Activated CD8-positive, alpha-beta T cell treated with anti-CD3 and anti-CD28 coated beads, Interleukin-2, amount 10 ng/mL, durations not matched to agents 7 days and 5 days (primary cell): ENCODE data around the gene FAM13A. TPM values are rescaled to one million over a fixed set of nuclear protein-coding genes. Genes with fewer than 3 reads are reported as not detected.

Experiments
- ATAC-seq: fragments of 150-1000 bp; cut with Tn5 transposase; one replicate; pipeline ENCODE4 v1.10.0; 2021; ENCODE audit warnings: moderate library complexity
- CTCF ChIA-PET: fragments of 350-600 bp; sonication (Branson Sonifier 250); formaldehyde crosslinking; loops from one replicate; lab custom pipeline; 2021; ENCODE audit warnings: antibody characterized with exemption; lab: Charles Lee
- POLR2A ChIA-PET: fragments of 350-600 bp; sonication (Branson Sonifier 250); formaldehyde crosslinking; loops from one replicate; lab custom pipeline; 2021; ENCODE audit warnings: antibody characterized with exemption; lab: Charles Lee
- DNase-seq: peaks from one replicate; pipeline ENCODE4 v3.0.0-alpha.2; 2020
- H3K27ac Mint-ChIP-seq: one replicate; pipeline ENCODE4 v1.8.0; 2021; ENCODE audit warnings: mild to moderate bottlenecking, mixed read lengths
- H3K27me3 Mint-ChIP-seq: one replicate; pipeline ENCODE4 v1.8.0; 2021; ENCODE audit warnings: low read depth, mixed read lengths
- H3K36me3 Mint-ChIP-seq: one replicate; pipeline ENCODE4 v1.8.0; 2021; ENCODE audit warnings: low read depth, mixed read lengths
- H3K4me1 Mint-ChIP-seq: one replicate; pipeline ENCODE4 v1.8.0; 2021; ENCODE audit warnings: low read depth, mixed read lengths
- H3K4me3 Mint-ChIP-seq: one replicate; pipeline ENCODE4 v1.8.0; 2021; ENCODE audit warnings: mild to moderate bottlenecking, mixed read lengths
- H3K9me3 Mint-ChIP-seq: one replicate; pipeline ENCODE4 v1.8.0; 2022; ENCODE audit warnings: mixed read lengths; ENCODE audit not compliant: insufficient read depth
- total RNA-seq, 2 experiments: library from RNA; stranded (reverse); gene quantifications; one replicate each; pipeline ENCODE4 v1.2.3, GENCODE V29; 2021

FAM13A gene
- total RNA-seq, 2 experiments from 2014 or later, result 4.5 to 4.7 TPM

DNA sequence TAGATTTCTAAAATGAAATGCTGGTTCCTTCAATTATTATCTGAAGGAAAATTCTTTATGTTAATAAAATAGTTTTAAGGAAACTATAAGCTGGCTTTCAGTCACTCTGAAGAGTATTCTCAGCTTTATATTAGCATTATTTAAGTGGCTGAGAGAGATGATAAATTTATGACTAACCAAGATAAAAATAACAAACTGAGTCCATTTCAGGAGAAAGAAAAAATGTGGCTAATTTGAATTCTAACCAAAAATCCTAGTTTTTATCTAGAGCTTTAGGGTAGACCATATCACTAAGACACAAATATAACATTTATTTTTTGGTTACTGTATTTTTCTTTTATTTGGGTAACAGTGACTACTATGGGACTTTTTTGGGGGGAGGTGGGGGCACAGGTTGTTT is 299.9 kb downstream of the FAM13A start:
- no peaks in the 10 kb centered on the region for H3K9me3 Mint-ChIP-seq
- H3K27me3 Mint-ChIP-seq, result peaks cover 8% of the 10 kb centered on the region
- CTCF ChIA-PET, result interaction anchor here (0.9 kb wide), 1 partner anchor 400 kb away, joined by 3 read pairs; no protein-coding TSS in a partner anchor
- H3K36me3 Mint-ChIP-seq, result no peaks in the 10 kb centered on the region
- DNase-seq (no peak), ATAC-seq (no peak)
- H3K4me3 Mint-ChIP-seq, result no peak overlapping the region
- POLR2A ChIA-PET, result no interaction called here
- H3K27ac Mint-ChIP-seq, result no peak overlapping the region
- H3K4me1 Mint-ChIP-seq, result peaks cover 4% of the 10 kb centered on the region

DNA sequence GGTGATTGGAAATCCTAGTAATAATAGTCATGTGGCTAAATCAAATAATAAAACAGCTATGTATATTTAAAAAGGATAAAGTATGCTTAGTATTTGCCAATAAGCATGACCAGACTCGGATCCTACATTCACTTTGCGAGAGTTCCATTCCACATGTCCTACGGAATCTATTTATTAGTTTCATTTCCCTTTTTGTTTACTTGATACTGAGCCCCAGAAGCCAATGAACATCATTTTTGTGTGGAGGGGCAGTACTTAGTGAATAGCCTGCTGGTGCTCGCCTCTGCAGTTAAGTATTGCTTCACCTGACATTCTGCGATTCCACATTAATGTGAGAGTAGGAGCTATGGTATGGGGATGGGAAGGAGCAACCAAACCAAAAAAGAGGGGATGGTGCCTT is 300.8 kb downstream of the FAM13A start:
- peaks cover 8% of the 10 kb centered on the region for H3K27me3 Mint-ChIP-seq
- no peak for DNase-seq
- ChIA-PET POLR2A (no interaction called here), CTCF (interaction anchor here (0.9 kb wide), 1 partner anchor 401 kb away, joined by 3 read pairs; no protein-coding TSS in a partner anchor)
- H3K27ac Mint-ChIP-seq, result no peak overlapping the region
- no peak overlapping the region for H3K4me3 Mint-ChIP-seq
- no peaks in the 10 kb centered on the region for H3K9me3 Mint-ChIP-seq
- H3K4me1 Mint-ChIP-seq, result no peaks in the 10 kb centered on the region
- no peak for ATAC-seq
- no peaks in the 10 kb centered on the region for H3K36me3 Mint-ChIP-seq

DNA sequence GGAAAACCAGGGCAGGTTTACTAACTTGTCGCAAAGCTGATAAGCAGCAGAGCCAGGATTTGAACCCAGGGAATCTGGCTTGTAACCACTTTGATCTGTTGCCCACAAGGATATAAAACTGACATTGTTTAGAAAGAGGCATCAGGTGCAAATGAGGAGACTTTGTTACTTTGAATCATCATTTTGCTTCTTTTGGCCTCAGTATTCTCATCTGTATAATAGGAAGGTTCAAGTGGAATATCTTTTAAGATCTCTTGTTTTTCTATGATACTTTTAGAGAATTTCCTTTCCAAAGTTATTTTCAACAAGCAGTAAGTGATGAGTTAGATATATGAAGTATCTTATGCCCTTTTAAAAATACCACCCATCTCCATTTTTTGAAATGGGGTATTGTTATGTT is 301.5 kb downstream of the FAM13A start:
- DNase-seq (no peak), ATAC-seq (no peak)
- CTCF ChIA-PET, result no interaction called here
- Mint-ChIP-seq H3K4me3 (no peak overlapping the region), H3K27me3 (peaks cover 8% of the 10 kb centered on the region), H3K36me3 (no peaks in the 10 kb centered on the region), H3K27ac (no peak overlapping the region), H3K4me1 (no peaks in the 10 kb centered on the region), H3K9me3 (no peaks in the 10 kb centered on the region)
- POLR2A ChIA-PET, result no interaction called here

DNA sequence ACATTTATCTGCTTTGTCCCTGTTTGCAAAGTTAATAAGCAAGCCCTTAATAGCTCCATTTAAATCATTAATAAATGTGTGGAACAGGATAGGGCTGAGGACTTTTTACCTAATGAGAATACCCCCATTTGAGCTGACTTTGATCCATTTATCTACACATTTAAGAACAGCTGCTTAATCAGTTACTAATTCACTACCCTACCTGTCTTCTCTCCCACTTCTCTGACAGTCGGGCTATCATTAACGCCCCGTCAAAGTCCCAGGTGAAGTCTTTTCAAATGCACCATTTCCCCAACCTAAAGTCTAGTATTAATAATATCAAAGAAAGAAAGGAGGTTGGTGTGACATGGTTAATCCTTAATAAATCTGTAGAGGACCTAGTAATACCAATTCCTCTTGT is 302.2 kb downstream of the FAM13A start:
- Mint-ChIP-seq H3K4me3 (no peak overlapping the region), H3K9me3 (no peaks in the 10 kb centered on the region), H3K4me1 (no peaks in the 10 kb centered on the region), H3K36me3 (no peaks in the 10 kb centered on the region), H3K27me3 (peaks cover 8% of the 10 kb centered on the region), H3K27ac (no peak overlapping the region)
- DNase-seq (no peak), ATAC-seq (no peak)
- ChIA-PET CTCF (interaction anchor here (1.7 kb wide), 1 partner anchor 215 kb away, joined by 5 read pairs; no protein-coding TSS in a partner anchor), POLR2A (no interaction called here)

DNA sequence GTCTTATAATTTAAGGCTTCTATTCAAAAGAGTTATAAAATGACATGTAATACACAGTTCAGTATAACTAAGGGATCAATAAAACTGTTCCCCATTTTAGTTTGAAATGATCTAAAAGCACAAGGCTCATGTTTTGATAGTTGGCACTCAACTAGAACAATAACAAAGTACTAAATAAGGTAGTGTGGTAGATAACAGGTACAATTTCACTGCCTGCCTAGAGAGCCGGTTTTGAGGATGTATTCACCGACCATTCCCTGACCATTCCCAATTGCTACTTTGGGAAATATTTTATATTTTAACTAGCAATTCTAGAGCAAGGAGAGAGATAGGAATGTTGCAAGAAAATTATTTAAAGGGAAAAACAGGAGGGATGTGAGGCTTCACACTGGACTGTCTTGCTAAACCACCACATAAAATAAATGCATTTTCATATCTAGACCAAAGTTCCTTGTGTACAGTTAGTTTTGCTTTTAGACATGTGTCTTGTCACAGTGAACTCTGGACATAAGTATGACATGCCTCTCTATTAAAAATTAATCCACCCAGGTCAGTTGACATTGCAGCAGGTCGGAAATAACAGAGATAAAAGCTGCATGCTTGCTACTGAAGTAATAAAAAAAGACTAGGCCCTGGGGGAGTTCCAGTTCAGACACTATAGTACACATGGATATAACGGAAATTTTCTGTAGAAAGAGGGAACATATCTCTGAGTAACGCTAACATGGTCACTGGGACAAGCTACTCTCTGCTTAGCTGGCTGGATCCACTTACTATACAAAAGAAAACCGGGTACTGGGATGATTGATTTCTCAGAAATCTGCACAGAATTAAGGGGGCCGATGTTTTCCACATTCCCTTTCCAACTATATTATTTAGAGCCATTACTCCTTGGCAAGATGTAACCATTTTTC is 303.1 kb downstream of the FAM13A start:
- no peak for ATAC-seq
- POLR2A ChIA-PET, result no interaction called here
- Mint-ChIP-seq H3K9me3 (no peaks in the 10 kb centered on the region), H3K27ac (no peak overlapping the region), H3K4me1 (no peaks in the 10 kb centered on the region), H3K36me3 (peaks cover 1% of the 10 kb centered on the region), H3K27me3 (peaks cover 8% of the 10 kb centered on the region), H3K4me3 (no peak overlapping the region)
- CTCF ChIA-PET, result interaction anchor here (1.7 kb wide), 1 partner anchor 214 kb away, joined by 5 read pairs; no protein-coding TSS in a partner anchor
- DNase-seq, result no peak

DNA sequence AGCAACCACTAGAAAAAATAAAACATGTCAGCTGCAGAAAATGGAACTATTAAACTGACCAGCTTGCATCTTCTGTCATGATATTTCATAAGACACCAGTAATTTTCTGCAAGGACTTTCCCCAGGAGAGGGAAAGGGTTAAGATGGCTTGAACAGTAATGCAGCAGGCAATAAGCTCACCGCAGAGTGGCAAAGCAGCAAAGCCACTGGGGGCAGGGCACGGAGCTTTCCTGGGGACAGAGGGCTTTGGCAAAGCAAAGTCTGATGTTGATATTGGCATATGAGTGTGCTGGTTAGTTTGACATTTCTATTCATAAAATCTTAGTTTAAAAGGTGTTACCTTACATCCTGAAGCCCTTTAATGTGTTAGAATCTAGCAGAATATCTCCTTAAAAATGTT is 304.2 kb downstream of the FAM13A start:
- Mint-ChIP-seq H3K4me3 (no peak overlapping the region), H3K36me3 (peaks cover 2% of the 10 kb centered on the region), H3K9me3 (no peaks in the 10 kb centered on the region), H3K4me1 (no peaks in the 10 kb centered on the region), H3K27ac (no peak overlapping the region), H3K27me3 (peaks cover 8% of the 10 kb centered on the region)
- no peak for ATAC-seq
- no peak for DNase-seq
- ChIA-PET CTCF (no interaction called here), POLR2A (no interaction called here)

DNA sequence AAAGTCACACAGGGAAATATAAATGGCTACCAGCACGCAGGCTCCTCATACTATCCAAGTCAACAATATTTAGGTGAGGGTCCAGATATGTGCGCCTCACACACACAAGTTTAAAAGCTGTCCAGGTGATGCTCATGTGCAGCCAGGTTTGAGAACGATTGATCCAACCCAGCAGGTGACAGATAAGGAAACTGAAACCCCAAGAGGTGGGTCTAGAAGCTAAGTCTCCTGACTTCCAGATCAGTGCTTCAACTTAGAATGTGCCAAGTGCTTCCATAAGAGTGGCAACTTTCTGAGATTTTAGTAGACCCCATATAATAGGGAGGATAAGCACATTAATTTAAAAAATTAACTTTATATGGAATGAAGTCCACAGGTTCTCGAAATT is 304.9 kb downstream of the FAM13A start:
- Mint-ChIP-seq H3K27ac (no peak overlapping the region), H3K4me3 (no peak overlapping the region), H3K9me3 (no peaks in the 10 kb centered on the region), H3K36me3 (peaks cover 2% of the 10 kb centered on the region), H3K27me3 (peaks cover 8% of the 10 kb centered on the region), H3K4me1 (no peaks in the 10 kb centered on the region)
- no peak for ATAC-seq
- no peak for DNase-seq
- POLR2A ChIA-PET, result interaction anchor here (0.6 kb wide), 1 partner anchor 39 kb away, joined by 3 read pairs; no protein-coding TSS in a partner anchor
- CTCF ChIA-PET, result interaction anchor here (0.6 kb wide), 1 partner anchor 272 kb away, joined by 3 read pairs; no protein-coding TSS in a partner anchor

DNA sequence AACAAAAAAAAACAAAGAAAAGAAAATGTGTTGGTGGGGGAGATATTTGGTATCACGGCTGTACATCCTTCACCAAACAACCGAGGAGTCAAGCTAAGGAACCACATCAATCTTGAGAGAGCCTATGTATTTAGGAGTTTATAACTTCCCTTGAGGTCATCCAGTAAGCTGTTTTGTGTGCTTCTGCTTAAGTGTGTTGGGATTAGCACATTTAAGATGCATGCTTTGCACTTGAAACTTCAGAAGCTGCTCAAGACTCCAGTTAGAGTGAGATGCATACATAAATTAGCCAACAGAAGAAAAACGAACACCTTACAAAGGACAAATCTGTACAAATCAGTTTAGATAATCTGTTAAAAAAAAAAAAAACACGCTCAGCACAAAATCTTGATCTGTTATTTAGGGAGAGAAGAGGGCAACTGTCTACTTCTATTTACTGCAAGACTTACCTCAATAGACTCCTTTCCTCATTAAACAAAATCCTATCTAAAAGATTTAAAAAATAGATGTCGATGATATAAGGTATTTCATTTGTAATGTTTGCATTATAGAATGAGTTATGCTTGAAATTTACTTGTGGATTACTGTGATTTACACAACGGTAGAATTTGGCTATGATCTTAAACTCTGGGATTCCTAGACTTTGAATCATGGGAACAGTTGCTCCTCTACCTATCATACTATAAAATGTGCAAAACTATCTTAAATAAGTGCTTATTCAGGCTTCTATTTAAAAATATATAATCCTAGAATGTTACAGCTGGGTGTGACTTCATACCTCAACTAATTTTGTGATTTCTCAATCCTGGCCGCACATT is 305.5 kb downstream of the FAM13A start:
- POLR2A ChIA-PET, result no interaction called here

DNA sequence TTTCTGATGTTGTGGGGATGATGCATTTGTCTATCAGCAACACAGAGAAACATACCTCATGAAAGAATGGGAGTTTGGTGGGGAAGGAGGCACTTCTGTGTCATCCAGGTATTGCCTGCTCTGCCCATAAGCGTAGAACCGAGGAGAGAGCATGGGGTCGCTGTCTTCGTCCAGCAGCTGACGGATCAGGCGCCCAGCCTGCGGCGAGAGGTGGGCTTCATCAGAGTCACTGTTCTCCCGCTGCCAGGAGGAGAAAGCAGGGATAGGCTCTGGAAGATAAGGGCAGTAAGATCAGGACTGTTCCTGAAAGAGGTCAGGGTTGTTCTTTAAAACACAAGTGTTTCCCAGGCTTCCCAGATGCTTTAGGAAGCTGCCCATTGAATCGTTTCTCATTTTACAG is 306.6 kb downstream of the FAM13A start:
- no peak for ATAC-seq
- Mint-ChIP-seq H3K4me1 (no peaks in the 10 kb centered on the region), H3K27me3 (peaks cover 5% of the 10 kb centered on the region), H3K4me3 (no peak overlapping the region), H3K36me3 (peaks cover 6% of the 10 kb centered on the region), H3K27ac (no peak overlapping the region), H3K9me3 (no peaks in the 10 kb centered on the region)
- no peak for DNase-seq
- ChIA-PET CTCF (no interaction called here), POLR2A (no interaction called here)

More for the DNA sequence above, 305.5 kb downstream of the FAM13A start:
- Mint-ChIP-seq H3K27ac (no peak overlapping the region), H3K36me3 (peaks cover 2% of the 10 kb centered on the region), H3K4me1 (no peaks in the 10 kb centered on the region), H3K4me3 (no peak overlapping the region), H3K9me3 (no peaks in the 10 kb centered on the region), H3K27me3 (peaks cover 8% of the 10 kb centered on the region)
- no peak for ATAC-seq
- CTCF ChIA-PET, result interaction anchor here (0.6 kb wide), 1 partner anchor 272 kb away, joined by 3 read pairs; no protein-coding TSS in a partner anchor
- no peak for DNase-seq

DNA sequence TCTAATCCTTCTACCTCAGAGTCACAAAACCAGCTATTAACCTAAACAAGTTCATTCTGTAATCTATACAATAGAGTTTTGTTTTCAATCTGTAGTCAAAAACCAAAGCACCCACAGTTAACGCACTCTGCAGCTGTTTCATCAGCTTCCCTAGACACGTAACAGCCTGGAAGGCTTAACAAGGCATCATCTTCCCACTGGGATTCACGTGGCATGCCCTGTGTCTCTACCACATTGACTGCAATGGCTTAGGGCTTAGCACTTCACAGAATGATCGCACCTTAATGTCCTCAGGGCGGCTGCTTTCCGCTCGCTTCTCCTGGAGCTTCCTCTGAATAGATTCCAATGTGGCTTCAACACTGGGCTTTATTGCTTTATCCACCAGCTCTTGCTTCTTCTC is 309.6 kb downstream of the FAM13A start:
- Mint-ChIP-seq H3K4me1 (no peaks in the 10 kb centered on the region), H3K27ac (no peak overlapping the region), H3K27me3 (no peaks in the 10 kb centered on the region), H3K4me3 (no peak overlapping the region), H3K9me3 (no peaks in the 10 kb centered on the region), H3K36me3 (peaks cover 6% of the 10 kb centered on the region)
- ChIA-PET POLR2A (no interaction called here), CTCF (interaction anchor here (1.6 kb wide), 1 partner anchor 208 kb away, joined by 5 read pairs; no protein-coding TSS in a partner anchor)
- no peak for ATAC-seq
- no peak for DNase-seq

DNA sequence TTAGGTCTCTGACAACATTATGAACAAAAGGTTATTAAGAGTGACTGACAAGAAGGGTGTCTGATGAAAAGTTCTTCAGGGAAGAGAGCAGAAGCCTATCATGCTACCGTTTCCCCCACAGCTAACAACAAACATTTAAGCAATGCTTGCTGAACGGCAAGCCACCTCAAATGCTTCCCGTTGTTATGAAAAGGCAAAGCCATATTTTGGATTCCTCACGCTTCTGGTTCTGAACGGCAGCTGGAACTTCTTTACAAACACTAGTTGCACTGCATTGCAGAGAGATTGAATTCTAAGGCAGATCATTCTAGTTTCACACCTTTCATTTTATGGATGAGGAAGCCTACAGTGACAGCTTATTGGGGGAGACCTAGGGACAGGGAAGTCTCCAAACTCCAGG is 310.8 kb downstream of the FAM13A start:
- no peak overlapping the region for H3K27ac Mint-ChIP-seq

More for the DNA sequence above, 310.8 kb downstream of the FAM13A start:
- no peaks in the 10 kb centered on the region for H3K9me3 Mint-ChIP-seq
- no peaks in the 10 kb centered on the region for H3K27me3 Mint-ChIP-seq
- POLR2A ChIA-PET, result no interaction called here
- no peak overlapping the region for H3K4me3 Mint-ChIP-seq
- ATAC-seq (no peak), DNase-seq (no peak)
- peaks cover 6% of the 10 kb centered on the region for H3K36me3 Mint-ChIP-seq
- CTCF ChIA-PET, result interaction anchor here (1.2 to 1.6 kb wide), 2 partner anchors 73 to 206 kb away, joined by 3 to 5 read pairs; no protein-coding TSS in a partner anchor
- H3K4me1 Mint-ChIP-seq, result no peaks in the 10 kb centered on the region
